Naive thymus-derived CD4-positive, alpha-beta T cell (primary cell): ENCODE measurements around the gene LRRC45. TPM values are rescaled to one million over a fixed set of nuclear protein-coding genes. Genes with fewer than 3 reads are reported as not detected.

Experiments
- ATAC-seq: fragments of 150-1000 bp; cut with Tn5 transposase; 2 replicates; pipeline ENCODE4 v1.10.0; 2021; ENCODE audit warnings: mild to moderate bottlenecking, moderate library complexity
- CTCF ChIA-PET: fragments of 350-600 bp; sonication (Branson Sonifier 250); formaldehyde crosslinking; loops from one replicate; lab custom pipeline; 2021; ENCODE audit warnings: antibody characterized with exemption; lab: Charles Lee
- POLR2A ChIA-PET: fragments of 350-600 bp; sonication (Branson Sonifier 250); formaldehyde crosslinking; loops from one replicate; lab custom pipeline; 2021; ENCODE audit warnings: antibody characterized with exemption, inconsistent platforms; lab: Charles Lee
- DNase-seq, 9 donors: peaks; one replicate each; pipeline versions ENCODE4 v3.0.0 to v3.0.0-alpha.2; 2020 to 2022; ENCODE audit warnings: mixed read lengths in 1 of 9
- H3K27ac ChIP-seq: one replicate; pipeline ENCODE4 v1.7.0; 2013; ENCODE audit warnings: mild to moderate bottlenecking, low read depth, low read length, moderate library complexity
- H3K27me3 ChIP-seq, 2 donors: one replicate each; pipeline ENCODE4 v1.7.0; 2013; ENCODE audit warnings: low read length in 2 of 2, mild to moderate bottlenecking in 2 of 2, moderate library complexity in 2 of 2; ENCODE audit not compliant: control insufficient read depth in 2 of 2, insufficient read depth in 2 of 2
- H3K36me3 ChIP-seq, 3 experiments: 1 replicate in 2 of 3; 2 replicates in 1 of 3; pipeline ENCODE4 v1.7.0; 2013; ENCODE audit warnings: low read length in 3 of 3, mild to moderate bottlenecking in 3 of 3, moderate library complexity in 1 of 3; ENCODE audit not compliant: insufficient read depth in 3 of 3, control insufficient read depth in 2 of 3
- H3K4me1 ChIP-seq, 2 donors: one replicate each; pipeline ENCODE4 v1.7.0; 2013; ENCODE audit warnings: low read length in 2 of 2, mild to moderate bottlenecking in 2 of 2, moderate library complexity in 1 of 2; ENCODE audit not compliant: control insufficient read depth in 2 of 2, insufficient read depth in 2 of 2
- H3K4me3 ChIP-seq: 2 replicates; pipeline ENCODE4 v1.7.0; 2013; ENCODE audit warnings: mild to moderate bottlenecking, low read length
- H3K9me3 ChIP-seq, 3 experiments: 1 replicate in 2 of 3; 2 replicates in 1 of 3; pipeline ENCODE4 v1.7.0; 2013; ENCODE audit warnings: low read length in 3 of 3; ENCODE audit not compliant: control insufficient read depth in 2 of 3
- H3K27ac Mint-ChIP-seq, 9 donors: one replicate each; pipeline ENCODE4 v1.8.0; 2020 to 2022; ENCODE audit warnings: mixed read lengths in 9 of 9, mild to moderate bottlenecking in 8 of 9, moderate library complexity in 5 of 9, inconsistent platforms in 2 of 9
- H3K27me3 Mint-ChIP-seq, 5 donors: one replicate each; pipeline ENCODE4 v1.8.0; 2021 to 2022; ENCODE audit warnings: mixed read lengths in 5 of 5, mild to moderate bottlenecking in 1 of 5
- H3K36me3 Mint-ChIP-seq, 5 donors: one replicate each; pipeline ENCODE4 v1.8.0; 2020 to 2022; ENCODE audit warnings: mixed read lengths in 5 of 5, mild to moderate bottlenecking in 3 of 5, inconsistent platforms in 1 of 5
- H3K4me1 Mint-ChIP-seq, 7 donors: one replicate each; pipeline ENCODE4 v1.8.0; 2020 to 2022; ENCODE audit warnings: mixed read lengths in 7 of 7, mild to moderate bottlenecking in 3 of 7, inconsistent platforms in 1 of 7
- H3K4me3 Mint-ChIP-seq, 10 donors: one replicate each; pipeline ENCODE4 v1.8.0; 2020 to 2022; ENCODE audit warnings: mild to moderate bottlenecking in 10 of 10, mixed read lengths in 10 of 10, moderate library complexity in 6 of 10, inconsistent platforms in 2 of 10
- H3K9me3 Mint-ChIP-seq, 11 donors: one replicate each; pipeline ENCODE4 v1.8.0; 2020 to 2022; ENCODE audit warnings: mixed read lengths in 11 of 11, mild to moderate bottlenecking in 4 of 11, inconsistent platforms in 1 of 11, moderate library complexity in 1 of 11
- intact Hi-C, 2 donors: fragments of 100-400 bp; cut with micrococcal nuclease; formaldehyde crosslinking; loops; one replicate each; pipeline ENCODE4 v1.15.1; 2023
- polyA plus RNA-seq, 2 donors: library from polyadenylated mRNA; unstranded; fragments of 300-500 nt; fragmentation: Illumina TruSeq; gene quantifications; one replicate each; pipeline ENCODE4 v1.2.3, GENCODE V29; 2021
- total RNA-seq, 6 experiments: library from RNA in 5 of 6; stranded (reverse) in 5 of 6; gene quantifications; 1 replicate in 5 of 6; 2 replicates in 1 of 6; pipeline ENCODE4 v1.2.3 and lab custom pipeline; 2021 to 2026

Gene LRRC45
- total and polyA plus RNA-seq, 7 experiments from 2014 or later: 4.1 to 39.1 (median 12.0) TPM

GRCh38 chr17:82050761-82051641, 27.9 kb downstream of the LRRC45 start:
- POLR2A ChIA-PET: interaction anchor here (1.0 to 7.7 kb wide), 3 partner anchors 14 to 76 kb away, joined by 3 to 54 read pairs (median 3); partner anchors contain the start of gene DUS1L

GRCh38 chr17:82051776-82052637, 28.9 kb downstream of the LRRC45 start, which contains the start of the genes GPS1 and RFNG:
GPS1 (plus strand) TSS chr17:82051898; CDS start chr17:82051932, 34 bp downstream.
RFNG (minus strand) TSS chr17:82051811; CDS start chr17:82051766, 45 bp downstream.
- Mint-ChIP-seq H3K27me3 (no peaks in the 10 kb centered on the region), H3K4me3 (peak within 1 kb of the TSS; percentile 60 to 92 (median 86)), H3K27ac (peak within 1 kb of the TSS in 8 of 9 donors; percentile 51 to 91 (median 78)), H3K4me1 (peaks cover 5 to 28% (median 13%) of the 10 kb centered on the region in 7 donors), H3K36me3 (peaks cover 0 to 6% (median 0%) of the 10 kb centered on the region in 5 donors), H3K9me3 (no peaks in the 10 kb centered on the region)
- peak within 1 kb of the TSS; percentile 74 for H3K4me3 ChIP-seq
- intact Hi-C loops: loop anchor here (1.0 kb wide), 4 partner anchors 13 to 46 kb away; partner anchors contain the start of genes DCXR (in 2 of the 2), DUS1L (in 1 of the 2), FASN (in 1 of the 2) and LRRC45 (in 1 of the 2)
- H3K27me3 ChIP-seq: no peaks in the 10 kb centered on the region
- ATAC-seq (peak; percentile 91), DNase-seq (peak; percentile 68 to 87 (median 80))
- H3K9me3 ChIP-seq: no peaks in the 10 kb centered on the region
- peaks cover 0 to 67% (median 10%) of the 10 kb centered on the region in 3 experiments for H3K36me3 ChIP-seq
- H3K4me1 ChIP-seq: peaks cover 18 to 31% of the 10 kb centered on the region in 2 donors
- CTCF ChIA-PET: interaction anchor here (0.6 kb wide), 1 partner anchor 68 kb away, joined by 9 read pairs; no protein-coding TSS in a partner anchor
- peak within 1 kb of the TSS; percentile 72 for H3K27ac ChIP-seq
- POLR2A ChIA-PET: interaction anchor here (0.6 to 7.7 kb wide), 7 partner anchors 8 to 54 kb away, joined by 3 to 54 read pairs (median 3); partner anchors contain the start of genes DCXR and DUS1L

More at GRCh38 chr17:82050761-82051641, 27.9 kb downstream of the LRRC45 start:
- DNase-seq (no peak), ATAC-seq (peak; percentile 28)
- H3K4me3 Mint-ChIP-seq: peak overlapping the region; percentile 60 to 92 (median 86)
- no peaks in the 10 kb centered on the region for H3K27me3 ChIP-seq
- H3K9me3 Mint-ChIP-seq: no peaks in the 10 kb centered on the region
- peak overlapping the region; percentile 64 for H3K27ac ChIP-seq
- H3K4me1 ChIP-seq: peaks cover 18 to 31% of the 10 kb centered on the region in 2 donors
- peaks cover 0 to 9% (median 2%) of the 10 kb centered on the region in 5 donors for H3K36me3 Mint-ChIP-seq
- H3K4me1 Mint-ChIP-seq: peaks cover 5 to 28% (median 13%) of the 10 kb centered on the region in 7 donors
- CTCF ChIA-PET: interaction anchor here (1.2 kb wide), 1 partner anchor 13 kb away, joined by 6 read pairs; the partner anchor contains the start of gene DCXR
- H3K9me3 ChIP-seq: no peaks in the 10 kb centered on the region
- H3K4me3 ChIP-seq: peak overlapping the region; percentile 39
- intact Hi-C loops: loop anchor here (1.0 kb wide), 4 partner anchors 14 to 47 kb away; partner anchors contain the start of genes DCXR (in 2 of the 2), DUS1L (in 1 of the 2), FASN (in 1 of the 2) and LRRC45 (in 1 of the 2)
- H3K27me3 Mint-ChIP-seq: no peaks in the 10 kb centered on the region
- H3K27ac Mint-ChIP-seq: peak overlapping the region in 8 of 9 donors; percentile 51 to 91 (median 76)
- H3K36me3 ChIP-seq: peaks cover 0 to 64% (median 6%) of the 10 kb centered on the region in 3 experiments

GRCh38 chr17:82052638-82053059, 29.5 kb downstream of the LRRC45 start:
- Histone ChIP-seq H3K4me1 (peaks cover 18 to 31% of the 10 kb centered on the region in 2 donors), H3K36me3 (peaks cover 0 to 67% (median 10%) of the 10 kb centered on the region in 3 experiments), H3K27me3 (no peaks in the 10 kb centered on the region), H3K27ac (peak overlapping the region; percentile 72), H3K4me3 (peak overlapping the region; percentile 74), H3K9me3 (no peaks in the 10 kb centered on the region)
- H3K4me3 Mint-ChIP-seq: peak overlapping the region; percentile 60 to 85 (median 74)
- DNase-seq: no peak
- H3K4me1 Mint-ChIP-seq: peaks cover 1 to 28% (median 12%) of the 10 kb centered on the region in 7 donors
- intact Hi-C loops: no loop called here
- H3K36me3 Mint-ChIP-seq: peaks cover 0 to 2% (median 0%) of the 10 kb centered on the region in 5 donors
- POLR2A ChIA-PET: interaction anchor here (0.6 to 7.7 kb wide), 7 partner anchors 7 to 53 kb away, joined by 3 to 54 read pairs (median 4); partner anchors contain the start of genes DCXR and DUS1L
- ATAC-seq: no peak
- H3K9me3 Mint-ChIP-seq: no peaks in the 10 kb centered on the region
- H3K27me3 Mint-ChIP-seq: no peaks in the 10 kb centered on the region
- peak overlapping the region in 4 of 9 donors; percentile 29 to 81 (median 56) for H3K27ac Mint-ChIP-seq
- CTCF ChIA-PET: interaction anchor here (0.6 kb wide), 1 partner anchor 67 kb away, joined by 9 read pairs; no protein-coding TSS in a partner anchor

- DNase-seq: no peak
- ChIA-PET CTCF (no interaction called here), POLR2A (interaction anchor here (0.7 to 7.7 kb wide), 5 partner anchors 9 to 46 kb away, joined by 4 to 54 read pairs (median 5); partner anchors contain the start of genes DCXR and DUS1L)
Observed at GRCh38 chr17:82053130-82053529, 30.0 kb downstream of the LRRC45 start.

GRCh38 chr17:82053556-82054263, 30.6 kb downstream of the LRRC45 start:
- H3K36me3 Mint-ChIP-seq: peaks cover 0 to 5% (median 0%) of the 10 kb centered on the region in 5 donors
- intact Hi-C loops: no loop called here
- Histone ChIP-seq H3K4me3 (no peak overlapping the region), H3K27me3 (no peaks in the 10 kb centered on the region), H3K36me3 (peaks cover 0 to 67% (median 14%) of the 10 kb centered on the region in 3 experiments), H3K27ac (no peak overlapping the region), H3K9me3 (no peaks in the 10 kb centered on the region), H3K4me1 (peaks cover 18 to 31% of the 10 kb centered on the region in 2 donors)
- ChIA-PET CTCF (no interaction called here), POLR2A (interaction anchor here (0.7 to 7.7 kb wide), 4 partner anchors 8 to 45 kb away, joined by 4 to 54 read pairs (median 5); partner anchors contain the start of gene DUS1L)
- H3K4me3 Mint-ChIP-seq: peak overlapping the region; percentile 60 to 85 (median 74)
- no peaks in the 10 kb centered on the region for H3K9me3 Mint-ChIP-seq
- H3K27ac Mint-ChIP-seq: peak overlapping the region in 7 of 9 donors; percentile 21 to 72 (median 46)
- ATAC-seq (no peak), DNase-seq (peak in 1 of 9 donors; percentile 6)
- no peaks in the 10 kb centered on the region for H3K27me3 Mint-ChIP-seq
- peaks cover 0 to 28% (median 12%) of the 10 kb centered on the region in 7 donors for H3K4me1 Mint-ChIP-seq

More at GRCh38 chr17:82053130-82053529, 30.0 kb downstream of the LRRC45 start:
- peak overlapping the region in 6 of 9 donors; percentile 21 to 72 (median 59) for H3K27ac Mint-ChIP-seq
- intact Hi-C loops: no loop called here
- Histone ChIP-seq H3K4me1 (peaks cover 18 to 31% of the 10 kb centered on the region in 2 donors), H3K36me3 (peaks cover 0 to 67% (median 14%) of the 10 kb centered on the region in 3 experiments), H3K9me3 (no peaks in the 10 kb centered on the region), H3K27me3 (no peaks in the 10 kb centered on the region), H3K4me3 (peak overlapping the region; percentile 74), H3K27ac (peak overlapping the region; percentile 72)
- peak overlapping the region; percentile 60 to 85 (median 74) for H3K4me3 Mint-ChIP-seq
- peaks cover 0 to 28% (median 12%) of the 10 kb centered on the region in 7 donors for H3K4me1 Mint-ChIP-seq
- peaks cover 0 to 5% (median 0%) of the 10 kb centered on the region in 5 donors for H3K36me3 Mint-ChIP-seq
- no peak for ATAC-seq
- no peaks in the 10 kb centered on the region for H3K27me3 Mint-ChIP-seq
- no peaks in the 10 kb centered on the region for H3K9me3 Mint-ChIP-seq
